HepG2 (cell line): ENCODE results near the gene LRRC32. TPM values are rescaled to one million over a fixed set of nuclear protein-coding genes. Genes with fewer than 3 reads are reported as not detected.

Source experiments
- ATAC-seq: fragments of 200-7000 bp; cut with Tn5 transposase; 3 replicates; pipeline ENCODE4 v1.9.1; 2020; ENCODE audit warnings: mild to moderate bottlenecking, moderate library complexity
- BruUV-seq: library from RNA; stranded (reverse); fragments of 400-500 nt; replicated peaks from 2 replicates; lab custom pipeline; 2021; lab: Mats Ljungman, UMichigan
- CTCF ChIA-PET: fragments of 300-600 bp; formaldehyde crosslinking; extraction: SDS; loops from one replicate; lab custom pipeline; 2021; ENCODE audit warnings: low total read pairs, inconsistent platforms, low intra/inter-chr PET ratio; lab: Yijun Ruan, JAX
- POLR2A ChIA-PET: fragments of 350-600 bp; sonication (Branson Sonifier 250); formaldehyde crosslinking; loops from one replicate; lab custom pipeline; 2020; ENCODE audit warnings: antibody characterized with exemption, inconsistent platforms; lab: Yijun Ruan, JAX
- DNase-seq: peaks from one replicate; pipeline ENCODE4 v3.0.0-alpha.2; 2015; ENCODE audit warnings: low spot score
- FAIRE-seq: peaks from 3 replicates; lab custom pipeline; 2011; peaks lifted over from hg19 to GRCh38; lab: Jason Lieb, UNC
- H2AFZ ChIP-seq: one replicate; pipeline ENCODE4 v1.6.1; 2011; ENCODE audit warnings: low read length, inconsistent platforms
- H3K27ac ChIP-seq: fragments of 300-600 bp; 3 replicates; pipeline ENCODE4 v1.8.0; 2011; ENCODE audit warnings: mixed run types, mild to moderate bottlenecking, mixed read lengths, low read length, inconsistent platforms; ENCODE audit not compliant: insufficient read depth; ENCODE audit errors: extremely low read length
- H3K27me3 ChIP-seq, 2 experiments: fragments of 200-600 bp in 1 of 2; 2 replicates in 1 of 2; 3 replicates in 1 of 2; pipeline versions ENCODE4 v1.6.0 to v1.8.0; 2011; ENCODE audit warnings: low read length in 2 of 2, mild to moderate bottlenecking in 2 of 2, moderate library complexity in 2 of 2, inconsistent platforms in 1 of 2; ENCODE audit not compliant: insufficient read depth in 2 of 2, control insufficient read depth in 1 of 2
- H3K36me3 ChIP-seq, 2 experiments: fragments of 200-600 bp in 1 of 2; replicated peaks in 1 of 2; 2 replicates in 1 of 2; 3 replicates in 1 of 2; pipeline versions ENCODE4 v1.5.1 to v1.8.0; 2011; ENCODE audit warnings: low read length in 2 of 2, inconsistent platforms in 1 of 2; ENCODE audit not compliant: insufficient read depth in 2 of 2, control insufficient read depth in 1 of 2
- H3K4me1 ChIP-seq: 2 replicates; pipeline ENCODE4 v1.5.1; 2012; ENCODE audit warnings: low read length, inconsistent platforms; ENCODE audit not compliant: insufficient read depth
- H3K4me2 ChIP-seq: 2 replicates; pipeline ENCODE4 v1.6.0; 2011; ENCODE audit warnings: low read depth, low read length, inconsistent platforms
- H3K4me3 ChIP-seq, 3 experiments: fragments of 200-600 bp in 1 of 3; sonication (generic), shearing (Covaris generic) in 1 of 3; replicated peaks in 1 of 3; 2 replicates each; pipeline ENCODE4 v1.5.1; 2011 to 2016; ENCODE audit warnings: low read length in 3 of 3, inconsistent platforms in 2 of 3, low read depth in 2 of 3, mild to moderate bottlenecking in 2 of 3, control low read depth in 1 of 3, mixed read lengths in 1 of 3; ENCODE audit not compliant: insufficient read depth in 1 of 3
- H3K79me2 ChIP-seq: one replicate; pipeline ENCODE4 v1.6.1; 2011; ENCODE audit warnings: low read length, inconsistent platforms; ENCODE audit not compliant: insufficient read depth
- H3K9ac ChIP-seq: 2 replicates; pipeline ENCODE4 v1.6.0; 2011; ENCODE audit warnings: mild to moderate bottlenecking, low read depth, low read length, inconsistent platforms; ENCODE audit not compliant: insufficient read depth
- H3K9me3 ChIP-seq: 2 replicates; pipeline ENCODE4 v1.5.1; 2012; ENCODE audit warnings: mild to moderate bottlenecking, low read length
- H4K20me1 ChIP-seq: 2 replicates; pipeline ENCODE4 v1.6.0; 2011; ENCODE audit warnings: inconsistent platforms, mild to moderate bottlenecking, low read length, moderate library complexity; ENCODE audit not compliant: insufficient read depth
- BCL3 ChIP-seq: sonication (generic); formaldehyde crosslinking; IDR thresholded peaks from 2 replicates; pipeline ENCODE4 v1.5.1; 2020; ENCODE audit warnings: mild to moderate bottlenecking, missing genetic modification reagents, moderate library complexity
- ESRRA ChIP-seq: sonication (generic); formaldehyde crosslinking; IDR thresholded peaks from 2 replicates; pipeline ENCODE4 v1.5.1; 2020; ENCODE audit warnings: mild to moderate bottlenecking, low read depth, missing genetic modification reagents
- SP4 ChIP-seq: sonication (generic); formaldehyde crosslinking; IDR thresholded peaks from 2 replicates; pipeline ENCODE4 v1.8.1; 2023; ENCODE audit warnings: mild to moderate bottlenecking, missing genetic modification reagents
- TEF ChIP-seq: sonication (generic); formaldehyde crosslinking; IDR thresholded peaks from 2 replicates; pipeline ENCODE4 v1.5.0; 2020; ENCODE audit warnings: missing genetic modification reagents
- ZNF292 ChIP-seq: sonication (generic); formaldehyde crosslinking; IDR thresholded peaks from 2 replicates; pipeline ENCODE4 v1.8.1; 2022; ENCODE audit warnings: mild to moderate bottlenecking, low read depth, missing genetic modification reagents, borderline replicate concordance
- ZNF512B ChIP-seq: sonication (generic); formaldehyde crosslinking; IDR thresholded peaks from 2 replicates; pipeline ENCODE4 v1.5.1; 2020; ENCODE audit warnings: missing genetic modification reagents, mild to moderate bottlenecking, borderline replicate concordance
- ZNF639 ChIP-seq: conservative IDR thresholded peaks from 2 replicates; pipeline ENCODE4 v1.6.1; 2018; ENCODE audit warnings: missing genetic modification reagents
- WGBS: methylation state at CpG from one replicate; pipeline ENCODE4 v1.1.6; 2017; ENCODE audit warnings: low lambda C conversion rate; 5-methylcytosine and 5-hydroxymethylcytosine counted together
- in situ Hi-C: cut with HindIII; loops from 2 replicates; pipeline ENCODE4 v1.10.0; 2017; ENCODE audit warnings: low pct_unique_long_range_greater_than_20kb; ENCODE audit not compliant: extremely low pct_ligation_motif_present
- intact Hi-C: fragments of 100-400 bp; cut with micrococcal nuclease; formaldehyde crosslinking; loops from one replicate; pipeline ENCODE4 v1.10.0; 2022; ENCODE audit not compliant: unreplicated experiment
- polyA plus RNA-seq, 8 experiments: library from polyadenylated mRNA; depleted of rRNA in 3 of 8; stranded (reverse) in 7 of 8; unstranded in 1 of 8; fragments of >200 nt; fragmentation: Illumina TruSeq in 4 of 8; extraction: Trizol in 4 of 8; gene quantifications; 2 replicates each; pipeline versions ENCODE4 v1.2.1 to v1.2.3, GENCODE V29; 2011 to 2016; ENCODE audit warnings: low read depth in 4 of 8, missing spikeins in 1 of 8, mixed read lengths in 1 of 8; ENCODE audit not compliant: insufficient read depth in 1 of 8
- total RNA-seq, 5 experiments: library from RNA; depleted of rRNA; stranded (reverse); fragments of >200 nt; fragmentation: Illumina TruSeq; extraction: Trizol; gene quantifications; 2 replicates each; pipeline ENCODE4 v1.2.3, GENCODE V29; 2016; ENCODE audit warnings: low read depth in 1 of 5

LRRC32 gene
- total and polyA plus RNA-seq, 2 of the 13 experiments (the other 11 are each of a cell fraction or from before 2014, with no cell fraction given): 0.07 TPM; not detected in 1

- no peaks in the 10 kb centered on the region for H3K79me2 ChIP-seq
- WGBS: 11% methylated on average over 4 of the region's 4 CpGs
- H3K4me3 ChIP-seq: no peak overlapping the region
- no peak for DNase-seq
- no peak for ATAC-seq
- TF ChIP-seq ZNF292 (CRISPR knock-in tag): no peak
- no peak for TF ChIP-seq ZNF639 (CRISPR knock-in tag)
- TF ChIP-seq BCL3: no peak
- TF ChIP-seq SP4 (CRISPR knock-in tag): no peak
- TF ChIP-seq TEF (CRISPR knock-in tag): no peak
- no peak for TF ChIP-seq ZNF512B
- TF ChIP-seq ESRRA: no peak
- POLR2A ChIA-PET: no interaction called here
- H2AFZ ChIP-seq: no peak overlapping the region
- in situ Hi-C loops: no loop called here
- no peaks in the 10 kb centered on the region for H3K9me3 ChIP-seq
- H4K20me1 ChIP-seq: no peaks in the 10 kb centered on the region
- H3K4me1 ChIP-seq: no peaks in the 10 kb centered on the region
- H3K36me3 ChIP-seq: no peaks in the 10 kb centered on the region
- no TSS peak for BruUV-seq
- no peak overlapping the region for H3K4me2 ChIP-seq
- no peak overlapping the region for H3K9ac ChIP-seq
- H3K27ac ChIP-seq: no peak overlapping the region
- peaks cover 0 to 15% of the 10 kb centered on the region in 2 experiments; a peak in 2 of 5 replicates for H3K27me3 ChIP-seq
- CTCF ChIA-PET: no interaction called here
- FAIRE-seq: no peak
- intact Hi-C loops: no loop called here
Observed at GRCh38 chr11:76612226-76612625, 58.3 kb downstream of the LRRC32 start.
